SK-N-SH treated with all-trans-retinoic acid at 6 μM for 48 hours (cell line): ENCODE results near the gene ASCC1.

Experiments
- ISL1 ChIP-seq: fragments of 250-450 bp; sonication (Bioruptor Pico); IDR thresholded peaks from 2 replicates; pipeline ENCODE4 v2.1.2; 2022; ENCODE audit warnings: mild to moderate bottlenecking, moderate library complexity
- OSR1 ChIP-seq: fragments of 250-450 bp; sonication (Bioruptor Pico); IDR thresholded peaks from 2 replicates; pipeline ENCODE4 v1.8.0; 2022; ENCODE audit warnings: moderate library complexity, mild to moderate bottlenecking, inconsistent platforms

GRCh38 chr10:72260239-72260975 is 44.3 kb upstream of the ASCC1 start:
- no peak for TF ChIP-seq ISL1 (CRISPR knock-in tag)
- no peak for TF ChIP-seq OSR1 (CRISPR knock-in tag)
